Measurements from ENCODE around the gene THSD4.

- TF ChIP-seq EZH2 (IDR thresholded peaks at IDR 0.05; ENCODE audit: low read length, missing control alignments) = no peak
- no peak for TF ChIP-seq CTCF (conservative IDR thresholded peaks at IDR 0.05 in 1 of 2, IDR thresholded peaks at IDR 0.05 in 1 of 2; ENCODE audit: low read depth in 1 of 2, low read length in 2 of 2)
Measured at GRCh38 chr15:71821547-71822129, 706.4 kb downstream of the THSD4 start.

Data from fibroblast of lung (primary cell).